Right atrium auricular region (tissue), 2 donors: Measurements from ENCODE around the gene FNIP1. TPM values are rescaled to one million over a fixed set of nuclear protein-coding genes. Genes with fewer than 3 reads are reported as not detected.

ENCODE experiments used
- DNase-seq: peaks from one replicate; pipeline ENCODE4 v3.0.0-alpha.2; 2019; ENCODE audit warnings: low spot score
- H3K27ac ChIP-seq, 2 donors: fragments of 200-600 bp; sonication (generic); 1 replicate in 1 of 2; 2 replicates in 1 of 2; pipeline ENCODE4 v1.5.1; 2016 to 2019
- H3K27me3 ChIP-seq, 2 donors: fragments of 200-600 bp; sonication (generic); one replicate each; pipeline versions ENCODE4 v1.5.1 to v1.6.0; 2017 to 2019
- H3K36me3 ChIP-seq: fragments of 200-600 bp; sonication (generic); one replicate; pipeline ENCODE4 v1.5.1; 2016
- H3K4me1 ChIP-seq, 2 donors: fragments of 200-600 bp; sonication (generic); one replicate each; pipeline versions ENCODE4 v1.5.1 to v1.6.0; 2017 to 2019
- H3K4me3 ChIP-seq, 2 donors: fragments of 200-600 bp; sonication (generic); 1 replicate in 1 of 2; 2 replicates in 1 of 2; pipeline ENCODE4 v1.5.1; 2017 to 2019; ENCODE audit warnings: mild to moderate bottlenecking in 1 of 2, moderate library complexity in 1 of 2
- H3K9me3 ChIP-seq, 2 donors: fragments of 200-600 bp; sonication (generic); one replicate each; pipeline ENCODE4 v1.5.1; 2019
- CTCF ChIP-seq, 2 donors: fragments of 200-600 bp; sonication (generic); IDR thresholded peaks; one replicate each; pipeline ENCODE4 v1.5.1; 2019; ENCODE audit warnings: antibody characterized with exemption in 2 of 2
- total RNA-seq, 2 donors: library from RNA; depleted of rRNA; stranded (reverse); fragments of >200 nt; gene quantifications; one replicate each; pipeline ENCODE4 v1.1.0, GENCODE V29; 2016

Gene FNIP1
- total RNA-seq, 2 donors from 2014 or later, result 30.6 to 38.3 TPM

- peaks cover 0 to 47% of the 10 kb centered on the region in 2 donors for H3K4me1 ChIP-seq
- H3K36me3 ChIP-seq, result no peaks in the 10 kb centered on the region
- no peak for TF ChIP-seq CTCF (IDR thresholded peaks at IDR 0.05)
- H3K27me3 ChIP-seq, result no peaks in the 10 kb centered on the region
- DNase-seq, result peak; percentile 67
- H3K4me3 ChIP-seq, result peak overlapping the region; percentile 62 to 72
- no peaks in the 10 kb centered on the region for H3K9me3 ChIP-seq
- peak overlapping the region; percentile 90 to 95 for H3K27ac ChIP-seq
Measured at GRCh38 chr5:131634666-131634995, 162.2 kb downstream of the FNIP1 start.

GRCh38 chr5:131634238-131634637 lies 162.6 kb downstream of the FNIP1 start:
- Histone ChIP-seq H3K4me3 (peak overlapping the region; percentile 62 to 72), H3K27ac (peak overlapping the region; percentile 90 to 95), H3K36me3 (no peaks in the 10 kb centered on the region), H3K9me3 (no peaks in the 10 kb centered on the region), H3K27me3 (no peaks in the 10 kb centered on the region), H3K4me1 (peaks cover 0 to 47% of the 10 kb centered on the region in 2 donors)
- TF ChIP-seq CTCF (IDR thresholded peaks at IDR 0.05), result no peak
- no peak for DNase-seq

GRCh38 chr5:131633830-131634229 lies 163.0 kb downstream of the FNIP1 start:
- Histone ChIP-seq H3K9me3 (no peaks in the 10 kb centered on the region), H3K36me3 (no peaks in the 10 kb centered on the region), H3K27me3 (no peaks in the 10 kb centered on the region), H3K4me1 (peaks cover 0 to 47% of the 10 kb centered on the region in 2 donors), H3K4me3 (peak overlapping the region; percentile 62 to 72), H3K27ac (peak overlapping the region; percentile 90 to 95)
- no peak for DNase-seq
- no peak for TF ChIP-seq CTCF (IDR thresholded peaks at IDR 0.05)

- H3K27me3 ChIP-seq, result no peaks in the 10 kb centered on the region
- no peaks in the 10 kb centered on the region for H3K36me3 ChIP-seq
- no peak overlapping the region for H3K27ac ChIP-seq
- no peaks in the 10 kb centered on the region for H3K9me3 ChIP-seq
- TF ChIP-seq CTCF (IDR thresholded peaks at IDR 0.05), result no peak
- H3K4me3 ChIP-seq, result no peak overlapping the region
- peaks cover 0 to 51% of the 10 kb centered on the region in 2 donors for H3K4me1 ChIP-seq
- no peak for DNase-seq
Measured at GRCh38 chr5:131630963-131631350, 165.9 kb downstream of the FNIP1 start.

- peaks cover 0 to 50% of the 10 kb centered on the region in 2 donors for H3K4me1 ChIP-seq
- TF ChIP-seq CTCF (IDR thresholded peaks at IDR 0.05), result no peak
Measured at GRCh38 chr5:131630208-131630962, 166.4 kb downstream of the FNIP1 start.

GRCh38 chr5:131628990-131629389 lies 167.8 kb downstream of the FNIP1 start:
- no peak for TF ChIP-seq CTCF (IDR thresholded peaks at IDR 0.05)
- no peaks in the 10 kb centered on the region for H3K36me3 ChIP-seq
- no peak overlapping the region for H3K27ac ChIP-seq
- no peak for DNase-seq
- peaks cover 0 to 47% of the 10 kb centered on the region in 2 donors for H3K4me1 ChIP-seq
- H3K4me3 ChIP-seq, result no peak overlapping the region
- H3K27me3 ChIP-seq, result no peaks in the 10 kb centered on the region
- H3K9me3 ChIP-seq, result no peaks in the 10 kb centered on the region

More at GRCh38 chr5:131630208-131630962, 166.4 kb downstream of the FNIP1 start:
- Histone ChIP-seq H3K27me3 (no peaks in the 10 kb centered on the region), H3K27ac (no peak overlapping the region), H3K36me3 (no peaks in the 10 kb centered on the region), H3K4me3 (no peak overlapping the region), H3K9me3 (no peaks in the 10 kb centered on the region)
- DNase-seq, result no peak
